GM21717 (cell line): ENCODE results near the gene CATSPERZ.
"Not testable (repeated sequence)": the region's sequence is repeated elsewhere in the genome, so short reads cannot be mapped to it uniquely, and the experiment has no call there.

Source experiments
- ATAC-seq: cut with Tn5 transposase; IDR thresholded peaks from one replicate; pipeline ENCODE4 v1.9.1; 2021; ENCODE audit warnings: mild to moderate bottlenecking, moderate library complexity; ENCODE audit not compliant: unreplicated experiment

CATSPERZ gene

DNA sequence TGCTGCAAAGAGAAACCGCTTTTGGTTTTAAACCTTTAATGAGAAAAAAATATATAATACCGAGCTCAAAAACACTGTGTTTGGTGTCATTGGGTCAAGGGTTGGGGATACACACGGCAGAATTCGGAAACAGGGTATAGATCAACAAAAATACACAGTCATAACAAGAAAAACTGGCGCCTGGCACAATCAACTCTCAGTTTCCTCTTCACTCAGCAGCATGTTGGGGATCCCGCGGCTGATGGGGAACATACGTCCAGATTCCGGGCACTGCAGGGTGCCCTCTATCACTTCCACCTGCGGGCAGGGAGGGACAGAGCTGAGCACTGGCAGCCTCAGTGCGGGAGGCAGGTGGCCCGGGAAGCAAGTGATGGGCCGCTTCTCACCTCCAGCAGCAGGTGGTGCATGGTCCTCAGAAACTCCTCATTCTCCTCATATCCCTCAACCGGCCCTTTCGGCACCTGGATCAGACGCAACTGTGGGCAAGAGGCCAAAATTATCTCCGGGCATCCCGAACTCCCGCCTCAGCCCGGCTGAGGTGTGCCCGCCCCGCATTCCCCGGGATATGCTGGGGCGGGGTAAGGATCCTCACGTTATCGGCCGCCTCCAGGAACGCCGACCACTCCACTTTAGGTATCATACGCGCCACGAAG lies 16.6 kb downstream of the CATSPERZ start:
- ATAC-seq, result peak; percentile 5

DNA sequence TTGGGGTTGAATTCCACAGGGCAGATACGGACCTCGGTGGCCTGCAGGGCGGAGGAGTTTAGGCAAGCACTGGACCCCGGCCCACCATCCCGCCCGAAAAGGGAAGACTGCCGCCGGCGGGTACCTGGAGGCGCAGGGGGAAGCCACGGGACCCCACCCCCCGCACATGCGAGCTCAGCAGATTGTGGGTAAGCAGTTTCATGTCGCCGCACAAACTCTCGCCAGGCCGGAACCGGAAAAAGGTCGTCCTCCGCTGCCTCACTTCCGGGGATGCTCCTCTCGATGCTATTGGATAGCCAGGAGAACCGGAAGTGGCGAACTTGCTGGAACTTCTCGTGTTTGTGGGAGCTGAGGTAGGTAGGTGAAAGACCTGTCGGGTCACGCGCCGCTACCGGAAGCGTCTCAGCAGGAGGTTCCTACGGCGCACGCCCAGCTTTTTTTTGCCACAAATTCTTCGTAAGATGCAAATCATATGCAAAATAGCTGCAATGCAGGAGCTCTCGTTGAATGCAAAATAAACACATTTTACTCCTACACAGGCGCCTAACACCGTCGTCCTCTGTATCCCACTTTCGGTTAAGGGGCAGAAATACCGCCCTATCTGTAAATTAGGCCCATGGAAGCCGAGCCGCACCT lies 17.3 kb downstream of the CATSPERZ start, which contains the start of gene TRMT112:
TSS of gene TRMT112 (minus strand) at position 235 of the 636 bp plus-strand sequence. CDS start at position 202, 33 bp downstream.
- ATAC-seq, result peak; percentile 41

DNA sequence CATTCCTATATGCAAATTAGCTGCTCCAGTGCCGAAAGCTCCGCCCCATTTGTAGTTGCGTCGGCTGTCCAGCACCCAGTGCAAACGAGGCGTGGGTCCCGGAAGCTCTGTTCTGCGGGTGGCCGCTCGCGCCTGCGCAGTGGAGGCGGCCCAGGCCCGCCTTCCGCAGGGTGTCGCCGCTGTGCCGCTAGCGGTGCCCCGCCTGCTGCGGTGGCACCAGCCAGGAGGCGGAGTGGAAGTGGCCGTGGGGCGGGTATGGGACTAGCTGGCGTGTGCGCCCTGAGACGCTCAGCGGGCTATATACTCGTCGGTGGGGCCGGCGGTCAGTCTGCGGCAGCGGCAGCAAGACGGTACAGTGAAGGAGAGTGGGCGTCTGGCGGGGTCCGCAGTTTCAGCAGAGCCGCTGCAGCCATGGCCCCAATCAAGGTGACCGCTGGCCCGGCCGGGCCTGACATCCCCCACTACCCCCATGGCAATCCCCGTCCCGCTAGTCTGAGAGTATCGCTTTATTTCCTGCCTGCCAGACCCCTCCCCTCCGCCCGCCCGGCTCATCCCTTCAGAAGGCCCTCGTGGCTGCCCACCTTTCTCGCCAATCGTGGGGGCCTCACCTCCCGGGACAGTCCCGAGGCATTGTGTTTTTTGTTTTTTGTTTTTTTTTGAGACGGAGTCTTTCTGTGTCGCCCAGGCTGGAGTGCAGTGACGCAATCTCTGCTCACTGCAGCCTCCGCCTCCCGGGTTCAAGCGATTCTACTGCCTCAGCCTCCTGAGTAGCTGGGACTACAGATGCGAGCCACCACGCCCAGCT lies 18.0 kb downstream of the CATSPERZ start, which contains the start of gene PRDX5:
TSS of gene PRDX5 (plus strand) at position 161 of the 805 bp plus-strand sequence. CDS start at position 256, 95 bp downstream.
- ATAC-seq, result peak; percentile 48

DNA sequence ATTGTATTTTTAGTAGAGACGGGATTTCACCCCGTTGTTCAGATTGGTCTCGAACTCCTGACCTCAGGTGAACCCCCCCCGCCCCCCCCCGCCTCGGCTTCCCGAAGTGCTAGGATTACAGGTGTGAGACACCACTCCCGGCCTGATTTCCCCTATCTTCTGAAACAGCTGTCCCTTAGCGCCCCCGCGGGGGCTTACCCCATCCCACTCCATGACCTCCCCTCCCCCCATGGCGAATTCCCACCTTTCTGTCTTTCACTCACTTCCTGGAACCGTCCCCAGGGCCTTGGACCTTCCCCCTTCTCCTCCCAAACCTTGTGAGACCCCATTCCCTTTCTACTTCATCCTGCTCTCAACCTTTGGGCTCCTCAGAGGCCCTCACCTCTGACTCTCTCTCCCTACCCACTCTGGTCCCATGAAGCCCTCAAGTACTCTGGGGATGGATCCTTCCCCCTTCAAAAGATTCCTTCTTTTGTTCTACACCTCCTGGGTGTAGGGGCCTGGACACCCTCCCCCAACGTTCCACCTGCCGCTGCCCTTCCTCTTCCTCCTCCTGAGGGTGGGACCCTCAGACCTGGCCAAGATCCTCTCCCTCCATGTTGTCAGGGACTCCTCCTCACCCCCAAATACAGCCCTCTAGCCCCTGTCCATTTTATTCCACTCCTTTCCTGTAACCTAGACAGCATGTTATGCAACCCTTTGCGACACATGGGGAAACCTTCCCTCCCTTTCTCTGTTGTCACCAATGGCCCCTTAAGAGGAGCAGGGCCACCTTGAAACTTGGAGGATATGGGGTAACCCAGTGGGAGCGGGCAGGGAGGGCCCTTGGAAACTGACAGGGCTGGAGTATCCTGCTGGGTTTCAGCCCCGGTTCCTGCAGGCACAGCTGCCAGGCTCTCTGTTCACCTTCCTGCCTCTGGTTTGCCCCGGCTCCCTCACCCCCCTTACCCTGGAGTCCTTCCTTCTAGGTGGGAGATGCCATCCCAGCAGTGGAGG lies 18.9 kb downstream of the CATSPERZ start:
- no peak for ATAC-seq

DNA sequence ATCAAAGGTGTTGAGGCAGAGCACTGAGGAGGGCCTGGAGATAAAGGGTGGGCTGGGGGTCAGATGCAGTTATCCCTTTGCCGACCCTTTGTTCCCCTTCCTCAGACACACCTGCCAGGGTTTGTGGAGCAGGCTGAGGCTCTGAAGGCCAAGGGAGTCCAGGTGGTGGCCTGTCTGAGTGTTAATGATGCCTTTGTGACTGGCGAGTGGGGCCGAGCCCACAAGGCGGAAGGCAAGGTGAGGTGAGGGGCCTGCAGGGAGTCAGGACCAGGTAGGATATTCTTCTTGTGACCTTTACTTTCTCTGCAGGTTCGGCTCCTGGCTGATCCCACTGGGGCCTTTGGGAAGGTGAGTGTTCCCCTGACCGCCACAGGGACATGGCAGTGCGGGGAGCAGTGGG lies 20.4 kb downstream of the CATSPERZ start:
- no peak for ATAC-seq

DNA sequence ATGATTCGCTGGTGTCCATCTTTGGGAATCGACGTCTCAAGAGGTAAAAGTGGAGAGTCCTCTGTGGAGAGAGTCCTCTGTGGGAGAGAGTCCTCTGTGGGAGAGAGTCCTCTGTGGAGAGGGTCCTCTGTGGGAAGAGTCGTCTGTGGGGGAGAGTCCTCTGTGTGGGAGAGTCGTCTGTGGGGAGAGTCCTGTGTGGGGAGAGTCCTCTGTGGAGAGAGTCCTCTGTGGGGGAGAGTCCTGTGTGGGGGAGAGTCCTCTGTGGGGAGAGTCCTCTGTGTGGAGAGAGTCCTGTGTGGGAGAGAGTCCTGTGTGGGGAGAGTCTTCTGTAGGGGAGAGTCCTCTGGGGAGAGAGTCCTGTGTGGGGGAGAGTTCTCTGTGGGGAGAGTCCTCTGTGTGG lies 20.9 kb downstream of the CATSPERZ start:
- ATAC-seq, result no peak

DNA sequence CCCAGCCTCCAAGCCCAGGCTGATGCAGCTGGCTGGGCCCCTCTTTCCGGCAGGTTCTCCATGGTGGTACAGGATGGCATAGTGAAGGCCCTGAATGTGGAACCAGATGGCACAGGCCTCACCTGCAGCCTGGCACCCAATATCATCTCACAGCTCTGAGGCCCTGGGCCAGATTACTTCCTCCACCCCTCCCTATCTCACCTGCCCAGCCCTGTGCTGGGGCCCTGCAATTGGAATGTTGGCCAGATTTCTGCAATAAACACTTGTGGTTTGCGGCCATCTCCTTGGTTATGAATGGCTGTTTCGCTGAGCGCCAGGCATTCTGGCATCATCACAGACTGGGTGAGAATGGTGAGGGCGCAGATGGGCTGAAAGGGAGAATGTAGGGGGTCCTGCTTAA lies 21.4 kb downstream of the CATSPERZ start:
- no peak for ATAC-seq

DNA sequence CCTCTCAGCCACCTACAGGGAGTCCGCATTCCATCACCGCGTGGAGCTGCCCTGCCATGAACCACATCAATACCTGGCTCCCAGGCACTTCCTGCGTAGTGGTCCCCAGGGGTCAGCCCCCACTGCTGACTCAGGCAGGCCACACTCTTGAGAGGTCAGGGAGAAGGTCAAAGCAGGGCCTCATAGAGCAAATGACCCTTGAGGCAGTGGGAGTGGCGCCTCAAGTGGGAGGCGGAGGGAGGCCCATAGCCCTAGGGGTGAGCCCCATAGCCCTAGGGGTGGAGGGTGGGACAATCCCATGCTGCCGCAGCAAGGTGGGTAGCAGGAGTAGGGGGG lies 22.7 kb downstream of the CATSPERZ start:
- no peak for ATAC-seq

DNA sequence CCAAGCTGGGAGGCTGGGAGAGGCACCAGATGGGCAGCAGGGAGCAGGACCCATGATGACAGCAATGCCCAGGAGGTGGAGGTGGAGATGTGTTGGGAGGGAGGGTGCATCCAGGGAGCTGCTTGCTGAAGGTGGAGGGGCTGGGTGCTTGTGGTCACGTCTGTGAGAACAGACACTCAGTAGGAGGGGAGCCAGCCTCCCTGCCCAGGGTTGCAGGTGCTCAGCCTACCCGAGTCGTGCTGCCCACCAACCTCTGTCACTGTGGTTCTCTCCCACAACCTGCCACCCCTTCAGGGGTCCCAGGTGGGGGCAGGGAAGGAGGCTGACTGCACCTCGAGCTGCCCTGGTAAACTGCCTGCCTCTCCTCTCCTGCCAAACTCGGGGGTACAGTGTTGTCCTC lies 23.2 kb downstream of the CATSPERZ start:
- ATAC-seq, result no peak

DNA sequence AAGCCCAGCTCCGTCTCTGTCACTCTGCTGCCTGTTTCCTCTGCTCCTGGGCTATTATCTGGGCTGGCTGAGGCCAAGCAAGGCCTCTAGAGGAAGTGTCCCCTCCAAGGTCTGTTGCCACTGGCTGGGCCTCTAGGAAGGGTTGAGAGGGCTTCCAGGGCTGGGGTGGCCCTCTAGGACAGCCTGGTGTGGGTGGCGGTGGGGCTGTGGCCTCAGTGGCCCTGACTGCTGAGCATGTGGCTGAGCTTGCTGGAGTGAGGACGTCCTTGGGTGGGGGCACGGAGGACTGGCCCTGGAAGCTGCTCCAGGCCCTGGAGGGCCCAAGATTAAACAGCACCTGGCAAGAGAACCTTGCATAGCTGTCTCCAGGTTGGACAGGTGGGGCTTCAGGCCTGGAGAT lies 23.8 kb downstream of the CATSPERZ start:
- not testable (repeated sequence) for ATAC-seq

DNA sequence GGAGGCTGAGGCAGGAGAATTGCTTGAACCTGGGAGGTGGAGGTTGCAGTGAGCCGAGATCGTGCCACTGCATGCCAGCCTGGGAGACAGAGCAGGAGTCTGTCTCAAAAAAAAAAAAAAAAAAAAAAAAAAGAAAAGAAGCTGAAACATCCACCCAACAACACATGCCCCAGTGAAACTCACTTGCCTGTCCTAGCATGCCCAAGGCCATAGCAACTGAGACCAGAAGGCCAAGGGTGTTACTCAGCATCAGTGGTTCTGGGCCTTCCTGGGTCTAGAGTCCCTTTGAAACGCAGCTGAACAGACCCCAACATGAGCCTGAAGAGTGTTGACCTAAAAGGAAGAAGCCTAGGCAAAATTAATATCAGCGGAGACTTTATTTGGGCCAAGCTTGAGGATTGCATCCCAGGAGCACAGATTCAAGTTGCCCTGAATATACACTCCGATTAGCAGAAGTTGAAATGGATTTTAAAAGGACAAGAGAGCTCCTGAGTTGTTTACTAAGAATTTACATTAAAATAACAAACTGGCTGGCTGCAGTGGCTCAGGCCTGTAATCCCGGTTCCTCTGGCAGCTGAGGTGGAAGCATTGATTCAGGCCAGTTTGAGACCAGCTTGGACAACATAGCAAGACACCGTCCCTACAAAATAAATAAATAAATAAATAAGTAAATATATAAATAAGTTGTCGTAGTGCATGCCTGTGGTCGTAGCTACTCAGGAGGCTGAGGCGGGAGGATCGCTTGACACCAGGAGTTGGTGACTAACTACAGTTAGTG lies 24.7 kb downstream of the CATSPERZ start:
- ATAC-seq, result no peak

DNA sequence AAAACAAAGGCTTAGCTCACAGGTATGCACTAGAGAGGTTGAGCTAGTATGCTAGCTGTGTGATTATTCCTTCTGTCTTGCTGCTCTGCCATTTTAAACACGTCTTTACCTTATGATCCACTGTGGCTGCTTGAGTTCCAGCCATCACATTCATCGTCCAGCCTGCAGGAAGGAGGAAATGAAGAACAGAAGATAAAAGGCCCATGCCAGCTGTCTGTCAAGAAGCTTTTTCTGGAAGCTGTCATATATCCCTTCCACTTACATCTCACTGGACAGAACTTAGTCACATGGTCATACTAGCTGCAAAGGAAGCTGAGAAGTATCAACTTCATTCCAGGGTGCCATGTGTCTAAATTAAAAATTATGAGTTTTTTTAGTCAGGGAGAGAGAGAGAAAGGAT lies 27.2 kb downstream of the CATSPERZ start:
- no peak for ATAC-seq

DNA sequence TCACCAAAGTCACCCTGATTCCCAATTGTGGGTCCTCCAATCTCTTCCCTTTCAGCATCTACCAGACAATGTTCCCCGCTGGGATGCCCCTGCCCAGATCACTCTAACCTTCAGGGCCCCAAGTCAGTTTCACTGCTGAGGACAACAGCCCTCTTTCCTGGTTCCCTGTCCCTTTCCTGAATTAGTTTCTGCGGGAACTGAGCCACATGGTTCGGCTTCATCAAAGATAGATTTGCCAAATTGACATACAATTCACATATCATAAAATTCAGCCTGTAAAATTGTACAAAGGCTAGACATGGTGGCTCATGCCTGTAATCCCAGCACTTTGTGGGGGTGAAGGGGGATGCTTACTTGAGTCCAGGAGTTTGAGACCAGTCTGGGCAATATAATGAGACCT lies 27.8 kb downstream of the CATSPERZ start:
- no peak for ATAC-seq

DNA sequence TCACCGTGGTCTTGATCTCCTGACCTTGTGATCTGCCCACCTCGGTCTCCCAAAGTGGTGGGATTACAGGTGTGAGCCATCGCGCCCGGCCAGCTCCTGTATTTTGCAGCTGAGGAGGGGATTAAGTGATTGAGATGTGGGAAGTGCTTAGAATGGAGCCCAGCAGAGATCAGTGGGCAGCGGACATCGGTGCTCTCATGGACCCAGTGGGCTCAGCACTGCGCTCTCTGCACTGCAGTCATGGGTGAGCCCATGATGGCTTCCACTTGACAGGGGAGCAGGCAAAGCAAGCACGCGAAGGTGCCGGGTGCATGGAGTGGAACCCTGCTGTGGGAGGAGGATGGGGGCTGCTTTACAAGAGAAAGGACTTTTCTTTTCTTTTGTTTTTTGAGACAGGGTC lies 30.7 kb downstream of the CATSPERZ start:
- no peak for ATAC-seq

DNA sequence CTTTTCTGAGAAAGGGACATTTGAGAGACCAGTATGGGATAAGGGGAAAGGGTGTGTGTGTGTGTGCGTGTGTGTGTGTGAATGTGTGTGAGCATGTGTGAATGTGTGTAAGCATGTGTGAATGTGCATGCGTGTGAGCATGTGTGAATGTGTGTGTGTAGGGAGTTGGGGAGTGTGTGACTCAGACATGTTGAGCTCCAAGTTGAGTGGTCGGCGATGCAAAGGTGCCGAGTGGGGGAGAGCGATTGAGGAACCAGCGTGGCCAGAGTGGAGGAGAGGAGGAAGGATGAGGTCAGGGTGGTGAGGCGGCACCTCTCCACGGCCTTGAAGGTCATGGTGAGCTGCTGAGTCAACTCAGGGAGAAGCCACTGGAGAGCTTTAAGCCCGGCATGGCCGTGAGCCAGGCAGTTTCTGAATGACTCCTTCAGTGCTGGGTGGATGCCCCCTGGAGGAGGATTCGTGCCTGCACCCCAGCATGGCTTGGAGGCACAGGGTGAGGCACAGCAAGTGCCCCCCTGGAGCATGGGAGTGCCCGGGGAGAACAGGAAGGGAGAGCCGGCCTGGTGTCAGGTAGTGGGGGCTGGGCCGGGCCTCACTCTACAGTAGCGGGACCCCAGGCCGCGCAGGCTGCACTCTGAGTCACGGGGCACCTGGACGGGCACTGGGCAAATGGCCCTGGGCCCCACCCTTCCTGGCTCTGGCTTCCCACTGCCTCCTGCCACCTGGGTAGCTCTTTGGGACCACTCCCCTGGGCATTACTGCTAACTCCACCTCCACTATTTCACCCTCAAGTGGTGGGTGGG lies 31.6 kb downstream of the CATSPERZ start:
- ATAC-seq, result peak; percentile 51

DNA sequence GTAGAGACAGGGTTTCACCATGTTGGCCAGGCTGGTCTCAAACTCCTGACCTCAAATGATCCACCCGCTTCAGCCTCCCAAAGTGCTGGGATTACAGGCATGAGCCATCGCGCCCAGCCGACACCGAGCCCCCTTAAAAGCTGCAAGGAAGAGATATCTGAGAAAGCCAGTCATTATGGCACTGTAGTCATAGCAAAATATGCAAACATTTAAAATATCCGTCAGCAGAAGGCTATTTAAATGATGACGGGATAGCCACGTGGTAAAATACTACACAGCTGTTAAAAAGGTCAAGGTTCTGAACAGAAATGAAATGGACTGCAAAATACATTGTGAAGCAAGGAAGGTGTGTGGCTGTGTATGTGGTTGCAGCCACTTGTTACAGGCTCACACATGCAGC lies 33.4 kb downstream of the CATSPERZ start:
- no peak for ATAC-seq

DNA sequence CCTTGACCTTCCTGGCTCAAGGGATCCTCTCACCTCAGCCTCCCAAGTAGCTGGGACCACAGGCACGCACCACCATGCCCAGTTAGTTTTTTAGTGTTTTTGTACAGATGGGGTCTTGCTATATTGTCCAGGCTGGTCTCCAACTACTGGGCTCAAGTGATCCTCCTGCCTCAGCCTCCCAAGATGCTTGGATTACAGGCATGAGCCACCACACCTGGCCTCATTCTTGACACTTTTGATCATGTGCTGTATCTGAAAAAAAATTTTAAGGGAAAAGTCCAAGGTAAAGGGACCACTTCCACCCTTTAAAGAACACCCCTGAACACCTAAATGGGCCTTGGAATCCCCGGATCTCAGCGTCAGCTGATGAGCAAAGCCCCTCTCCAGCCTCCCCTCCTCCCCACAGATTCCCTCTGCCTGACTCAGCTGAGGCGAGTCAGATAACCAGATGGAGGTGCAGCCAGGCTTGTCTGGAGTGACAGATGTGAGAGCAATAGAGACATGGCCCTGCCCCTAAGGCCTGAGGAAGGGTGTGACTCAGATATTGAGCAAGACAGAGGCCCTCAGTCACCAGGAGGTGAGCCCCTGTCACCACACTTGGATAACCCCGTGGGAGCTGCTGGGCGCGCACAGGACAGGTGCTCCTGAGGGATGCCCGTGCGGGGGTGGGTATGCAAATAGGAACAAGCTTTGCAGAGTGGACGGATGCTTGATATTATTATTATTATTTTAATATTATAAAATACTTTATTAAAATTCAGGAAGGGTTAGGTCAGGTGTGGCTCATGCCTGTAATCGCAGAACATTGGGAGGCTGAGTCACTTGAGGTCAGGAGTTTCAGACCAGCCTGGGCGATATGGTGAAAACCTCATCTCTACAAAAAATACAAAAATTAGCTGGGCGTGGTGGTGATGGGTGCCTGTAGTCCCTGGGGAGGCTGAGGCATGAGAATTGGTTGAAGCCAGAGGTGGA lies 34.9 kb downstream of the CATSPERZ start:
- peak; percentile 61 for ATAC-seq
